C4-2B (cell line): ENCODE data around the gene CEP135.

ENCODE experiments used
- ZFX ChIP-seq: fragments of 450-650 bp; IDR thresholded peaks from 2 replicates; pipeline ENCODE4 v1.6.1; 2017
- TF ChIP-seq, protein P1 (sequence below): fragments of 450-650 bp; conservative IDR thresholded peaks from 2 replicates; pipeline ENCODE4 v1.5.1; 2017; ENCODE audit warnings: mild to moderate bottlenecking

DNA sequence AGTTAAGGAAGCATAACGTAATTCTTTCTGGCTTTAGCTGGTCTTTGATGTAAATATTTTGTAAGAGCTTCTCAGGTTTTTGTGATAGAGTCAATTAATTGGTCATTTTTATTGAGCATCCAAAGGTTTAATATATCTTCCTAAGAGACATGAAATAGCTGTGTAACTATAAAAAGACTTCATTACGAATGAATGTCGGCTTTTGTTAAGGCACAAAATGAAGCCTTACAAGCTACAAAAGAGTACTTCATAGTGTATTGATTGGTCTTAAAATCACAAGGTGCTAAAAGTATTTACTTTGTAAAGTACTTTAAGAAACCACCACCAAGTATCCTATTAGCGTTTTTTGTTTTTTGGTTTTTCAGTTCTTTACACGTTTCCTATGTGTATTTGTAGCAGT, 104.2 kb downstream of the CEP135 start:
- TF ChIP-seq, protein P1, sequence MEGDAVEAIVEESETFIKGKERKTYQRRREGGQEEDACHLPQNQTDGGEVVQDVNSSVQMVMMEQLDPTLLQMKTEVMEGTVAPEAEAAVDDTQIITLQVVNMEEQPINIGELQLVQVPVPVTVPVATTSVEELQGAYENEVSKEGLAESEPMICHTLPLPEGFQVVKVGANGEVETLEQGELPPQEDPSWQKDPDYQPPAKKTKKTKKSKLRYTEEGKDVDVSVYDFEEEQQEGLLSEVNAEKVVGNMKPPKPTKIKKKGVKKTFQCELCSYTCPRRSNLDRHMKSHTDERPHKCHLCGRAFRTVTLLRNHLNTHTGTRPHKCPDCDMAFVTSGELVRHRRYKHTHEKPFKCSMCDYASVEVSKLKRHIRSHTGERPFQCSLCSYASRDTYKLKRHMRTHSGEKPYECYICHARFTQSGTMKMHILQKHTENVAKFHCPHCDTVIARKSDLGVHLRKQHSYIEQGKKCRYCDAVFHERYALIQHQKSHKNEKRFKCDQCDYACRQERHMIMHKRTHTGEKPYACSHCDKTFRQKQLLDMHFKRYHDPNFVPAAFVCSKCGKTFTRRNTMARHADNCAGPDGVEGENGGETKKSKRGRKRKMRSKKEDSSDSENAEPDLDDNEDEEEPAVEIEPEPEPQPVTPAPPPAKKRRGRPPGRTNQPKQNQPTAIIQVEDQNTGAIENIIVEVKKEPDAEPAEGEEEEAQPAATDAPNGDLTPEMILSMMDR = no peak
- TF ChIP-seq ZFX = no peak
